GM12874 (cell line): Measurements from ENCODE around the gene FUT8.

Source experiments
- TF ChIP-seq, protein P1 (sequence below): IDR thresholded peaks from 2 replicates; pipeline ENCODE4 v1.5.1; 2011; ENCODE audit warnings: low read depth, mild to moderate bottlenecking, control low read depth, low read length, moderate library complexity; ENCODE audit not compliant: insufficient read depth

The FUT8 gene

DNA sequence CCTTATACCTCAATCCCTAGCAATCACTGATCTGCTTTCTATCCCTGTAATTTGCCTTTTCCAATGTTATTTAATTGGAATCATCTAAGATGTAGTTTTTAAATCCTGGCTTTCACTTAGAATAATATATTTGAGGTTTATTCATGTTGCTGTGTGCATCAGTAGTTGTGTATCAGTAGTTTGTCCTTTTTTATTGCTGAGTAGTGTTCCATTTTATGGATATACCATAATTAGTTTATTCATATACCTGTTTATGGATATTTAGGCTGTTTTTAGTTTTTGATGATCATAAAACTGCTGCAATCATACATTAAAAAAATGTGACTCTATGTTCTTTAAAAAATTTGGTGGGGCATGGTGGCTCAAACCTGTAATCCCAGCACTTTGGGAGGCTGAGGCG is 43.7 kb downstream of the FUT8 start:
- TF ChIP-seq, protein P1, sequence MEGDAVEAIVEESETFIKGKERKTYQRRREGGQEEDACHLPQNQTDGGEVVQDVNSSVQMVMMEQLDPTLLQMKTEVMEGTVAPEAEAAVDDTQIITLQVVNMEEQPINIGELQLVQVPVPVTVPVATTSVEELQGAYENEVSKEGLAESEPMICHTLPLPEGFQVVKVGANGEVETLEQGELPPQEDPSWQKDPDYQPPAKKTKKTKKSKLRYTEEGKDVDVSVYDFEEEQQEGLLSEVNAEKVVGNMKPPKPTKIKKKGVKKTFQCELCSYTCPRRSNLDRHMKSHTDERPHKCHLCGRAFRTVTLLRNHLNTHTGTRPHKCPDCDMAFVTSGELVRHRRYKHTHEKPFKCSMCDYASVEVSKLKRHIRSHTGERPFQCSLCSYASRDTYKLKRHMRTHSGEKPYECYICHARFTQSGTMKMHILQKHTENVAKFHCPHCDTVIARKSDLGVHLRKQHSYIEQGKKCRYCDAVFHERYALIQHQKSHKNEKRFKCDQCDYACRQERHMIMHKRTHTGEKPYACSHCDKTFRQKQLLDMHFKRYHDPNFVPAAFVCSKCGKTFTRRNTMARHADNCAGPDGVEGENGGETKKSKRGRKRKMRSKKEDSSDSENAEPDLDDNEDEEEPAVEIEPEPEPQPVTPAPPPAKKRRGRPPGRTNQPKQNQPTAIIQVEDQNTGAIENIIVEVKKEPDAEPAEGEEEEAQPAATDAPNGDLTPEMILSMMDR: no peak

DNA sequence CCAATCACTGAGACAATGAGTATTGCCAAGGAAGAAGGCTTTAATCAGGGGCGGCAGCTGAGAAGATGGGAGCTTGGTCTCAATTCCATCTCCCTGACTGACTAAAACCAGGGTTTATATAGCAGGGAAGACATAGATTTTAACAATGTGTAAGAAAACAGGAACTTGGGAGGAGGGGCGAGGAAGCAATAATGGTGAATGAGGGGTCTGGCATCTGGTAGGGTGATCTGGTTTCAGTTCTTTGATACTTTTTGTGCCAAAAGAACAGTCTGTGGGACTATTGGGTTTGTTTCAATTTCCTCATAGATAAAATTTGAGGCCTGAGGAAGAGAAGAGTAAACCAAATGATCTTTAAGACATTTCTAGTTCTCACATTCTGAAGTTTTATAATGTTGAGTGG is 49.2 kb downstream of the FUT8 start:
- TF ChIP-seq, protein P1: no peak

GRCh38 chr14:65462411-65462810 is 49.9 kb downstream of the FUT8 start:
- TF ChIP-seq, protein P1: no peak

- TF ChIP-seq, protein P1: no peak
Measured at GRCh38 chr14:65465584-65465983, 53.1 kb downstream of the FUT8 start.

GRCh38 chr14:65469903-65470302 is 57.4 kb downstream of the FUT8 start:
- TF ChIP-seq, protein P1: no peak

DNA sequence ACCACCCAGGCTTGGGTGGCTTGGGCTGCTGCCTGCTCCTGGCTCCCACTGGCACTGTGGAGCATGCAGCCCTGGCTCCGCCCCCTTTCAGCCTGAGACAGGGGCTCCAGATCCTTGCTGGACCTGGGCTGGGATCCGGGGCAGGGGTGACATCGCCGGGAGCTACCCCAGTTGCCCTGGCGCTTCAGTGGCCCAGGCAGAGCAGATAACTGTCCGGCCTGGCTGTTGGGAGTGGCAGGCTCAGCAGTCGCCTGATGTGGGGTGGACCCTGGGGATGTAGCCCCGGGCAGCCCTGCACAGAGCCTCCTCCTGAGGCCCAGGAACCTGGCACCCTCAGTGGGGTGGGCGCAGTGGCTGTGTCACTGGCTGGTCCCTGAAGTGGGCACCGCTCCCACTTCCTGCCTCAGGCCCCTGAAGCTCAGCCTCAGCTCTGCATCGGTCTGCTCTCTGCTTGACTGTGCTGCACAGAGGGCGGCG is 57.9 kb downstream of the FUT8 start:
- TF ChIP-seq, protein P1: no peak

GRCh38 chr14:65471038-65471878 is 58.7 kb downstream of the FUT8 start:
- TF ChIP-seq, protein P1: no peak
